LNCAP (cell line): Measurements from ENCODE around the gene MINAR2.

Source experiments
- TF ChIP-seq, protein P1 (sequence below): fragments of 450-650 bp; IDR thresholded peaks from 2 replicates; pipeline ENCODE4 v1.5.1; 2017; ENCODE audit warnings: mild to moderate bottlenecking

MINAR2 gene

GRCh38 chr5:129781594-129781993 is 33.7 kb downstream of the MINAR2 start:
- TF ChIP-seq, protein P1, sequence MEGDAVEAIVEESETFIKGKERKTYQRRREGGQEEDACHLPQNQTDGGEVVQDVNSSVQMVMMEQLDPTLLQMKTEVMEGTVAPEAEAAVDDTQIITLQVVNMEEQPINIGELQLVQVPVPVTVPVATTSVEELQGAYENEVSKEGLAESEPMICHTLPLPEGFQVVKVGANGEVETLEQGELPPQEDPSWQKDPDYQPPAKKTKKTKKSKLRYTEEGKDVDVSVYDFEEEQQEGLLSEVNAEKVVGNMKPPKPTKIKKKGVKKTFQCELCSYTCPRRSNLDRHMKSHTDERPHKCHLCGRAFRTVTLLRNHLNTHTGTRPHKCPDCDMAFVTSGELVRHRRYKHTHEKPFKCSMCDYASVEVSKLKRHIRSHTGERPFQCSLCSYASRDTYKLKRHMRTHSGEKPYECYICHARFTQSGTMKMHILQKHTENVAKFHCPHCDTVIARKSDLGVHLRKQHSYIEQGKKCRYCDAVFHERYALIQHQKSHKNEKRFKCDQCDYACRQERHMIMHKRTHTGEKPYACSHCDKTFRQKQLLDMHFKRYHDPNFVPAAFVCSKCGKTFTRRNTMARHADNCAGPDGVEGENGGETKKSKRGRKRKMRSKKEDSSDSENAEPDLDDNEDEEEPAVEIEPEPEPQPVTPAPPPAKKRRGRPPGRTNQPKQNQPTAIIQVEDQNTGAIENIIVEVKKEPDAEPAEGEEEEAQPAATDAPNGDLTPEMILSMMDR = no peak

DNA sequence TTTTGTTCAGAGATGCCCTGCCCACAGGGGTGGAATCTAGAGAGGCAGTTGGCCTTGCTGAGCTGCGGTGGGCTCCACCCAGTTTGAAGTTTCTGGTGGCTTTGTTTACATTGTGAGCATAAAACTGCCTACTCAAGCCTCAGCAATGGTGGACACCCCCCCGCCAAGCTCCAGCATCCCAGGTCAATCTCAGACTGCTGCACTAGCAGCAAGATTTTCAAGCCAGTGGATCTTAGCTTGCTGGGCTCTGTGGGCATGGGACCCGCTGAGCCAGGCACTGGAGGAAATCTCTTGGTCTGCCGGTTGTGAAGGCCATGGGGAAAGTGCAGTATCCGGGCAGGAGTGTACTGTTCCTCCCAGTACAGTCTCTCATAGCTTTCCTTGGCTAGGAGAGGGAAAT is 55.5 kb downstream of the MINAR2 start:
- TF ChIP-seq, protein P1 = no peak

DNA sequence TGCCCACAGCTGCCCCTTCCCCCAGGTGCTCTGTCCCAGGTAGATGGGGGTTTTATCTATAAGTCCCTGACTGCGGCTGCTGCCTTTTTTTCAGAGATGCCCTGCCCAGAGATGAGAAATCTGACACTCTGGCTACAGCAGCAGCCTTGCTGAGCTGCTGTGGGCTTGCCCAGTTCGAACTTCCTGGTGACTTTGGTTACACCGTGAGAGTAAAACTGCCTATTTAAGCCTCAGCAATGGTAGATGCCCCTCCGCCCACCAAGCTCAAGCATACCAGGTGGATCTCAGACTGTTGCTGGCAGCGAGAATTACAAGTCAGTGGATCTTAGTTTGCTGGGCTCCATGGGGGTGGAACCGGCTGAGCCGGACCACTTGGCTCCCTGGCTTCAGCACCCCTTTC is 56.8 kb downstream of the MINAR2 start:
- TF ChIP-seq, protein P1 = no peak

GRCh38 chr5:129807162-129807814 is 59.4 kb downstream of the MINAR2 start:
- TF ChIP-seq, protein P1 = no peak
